HepG2 (cell line): ENCODE results near the gene LDLRAD3.

ENCODE experiments used
- RARG ChIP-seq: sonication (generic); formaldehyde crosslinking; IDR thresholded peaks from 2 replicates; pipeline ENCODE4 v1.4.0; 2020; ENCODE audit warnings: low read depth, mild to moderate bottlenecking, missing genetic modification reagents
- ZNF512B ChIP-seq: sonication (generic); formaldehyde crosslinking; IDR thresholded peaks from 2 replicates; pipeline ENCODE4 v1.5.1; 2020; ENCODE audit warnings: missing genetic modification reagents, mild to moderate bottlenecking, borderline replicate concordance

- TF ChIP-seq ZNF512B (no peak), RARG (CRISPR knock-in tag) (no peak)
Observed at GRCh38 chr11:36013950-36014897, 70.4 kb downstream of the LDLRAD3 start.
